ENCODE results near the gene GASK1A. TPM values are rescaled to one million over a fixed set of nuclear protein-coding genes. Genes with fewer than 3 reads are reported as not detected.

GASK1A gene
- total and polyA plus RNA-seq, 10 donors = 0.43 to 4.0 (median 1.8) TPM

GRCh38 chr3:43005981-43006380 lies 26.9 kb downstream of the GASK1A start:
- Histone ChIP-seq H3K27ac (no peak overlapping the region), H3K9me3 (peaks cover 0 to 1% (median 0%) of the 10 kb centered on the region in 8 donors), H3K4me3 (no peak overlapping the region), H3K36me3 (no peaks in the 10 kb centered on the region), H3K4me1 (peaks cover 0 to 6% (median 0%) of the 10 kb centered on the region in 6 donors), H3K27me3 (replicated peaks in 1 of 7) (no peaks in the 10 kb centered on the region)
- DNase-seq = no peak
- TF ChIP-seq POLR2AphosphoS5 (IDR thresholded peaks at IDR 0.05) (no peak), CTCF (IDR thresholded peaks at IDR 0.05 in 8 of 11, conservative IDR thresholded peaks at IDR 0.05 in 3 of 11) (no peak), POLR2A (IDR thresholded peaks at IDR 0.05) (no peak)
- 18 to 56% (median 25%) methylated on average over 4 of the region's 4 CpGs for WGBS, 5 donors
- intact Hi-C loops (cut with DNase I; ENCODE audit: low total_unique reads) = no loop called here

- Histone ChIP-seq H3K27ac (no peak overlapping the region), H3K27me3 (replicated peaks in 1 of 7) (no peaks in the 10 kb centered on the region), H3K4me3 (no peak overlapping the region), H3K36me3 (no peaks in the 10 kb centered on the region), H3K9me3 (peaks cover 0 to 9% (median 4%) of the 10 kb centered on the region in 8 donors), H3K4me1 (peaks cover 0 to 2% (median 0%) of the 10 kb centered on the region in 6 donors)
- TF ChIP-seq CTCF (IDR thresholded peaks at IDR 0.05 in 8 of 11, conservative IDR thresholded peaks at IDR 0.05 in 3 of 11) (no peak), POLR2A (IDR thresholded peaks at IDR 0.05) (no peak), POLR2AphosphoS5 (IDR thresholded peaks at IDR 0.05) (no peak)
- intact Hi-C loops (cut with DNase I; ENCODE audit: low total_unique reads) = no loop called here
- WGBS, 5 donors = 86 to 95% (median 91%) methylated on average over 2 of the region's 2 CpGs
- no peak for DNase-seq
These were observed 27.7 kb downstream of the GASK1A start for GRCh38 chr3:43006825-43007224.

- TF ChIP-seq CTCF (IDR thresholded peaks at IDR 0.05 in 8 of 11, conservative IDR thresholded peaks at IDR 0.05 in 3 of 11) (no peak), POLR2AphosphoS5 (IDR thresholded peaks at IDR 0.05) (no peak), POLR2A (IDR thresholded peaks at IDR 0.05) (no peak)
- Histone ChIP-seq H3K9me3 (peaks cover 0 to 37% (median 29%) of the 10 kb centered on the region in 8 donors), H3K27ac (no peak overlapping the region), H3K4me3 (no peak overlapping the region), H3K36me3 (no peaks in the 10 kb centered on the region), H3K4me1 (no peaks in the 10 kb centered on the region), H3K27me3 (replicated peaks in 1 of 7) (no peaks in the 10 kb centered on the region)
- DNase-seq = no peak
- 71 to 90% (median 86%) methylated on average over 3 of the region's 3 CpGs for WGBS, 5 donors
- intact Hi-C loops (cut with DNase I; ENCODE audit: low total_unique reads) = no loop called here
These were observed 30.4 kb downstream of the GASK1A start for GRCh38 chr3:43009547-43009946.

- intact Hi-C loops (cut with DNase I; ENCODE audit: low total_unique reads) = no loop called here
These were observed 31.5 kb downstream of the GASK1A start for GRCh38 chr3:43010638-43011037.

More at GRCh38 chr3:43010638-43011037, 31.5 kb downstream of the GASK1A start:
- Histone ChIP-seq H3K4me3 (no peak overlapping the region), H3K9me3 (peaks cover 0 to 48% (median 38%) of the 10 kb centered on the region in 8 donors), H3K36me3 (no peaks in the 10 kb centered on the region), H3K4me1 (no peaks in the 10 kb centered on the region), H3K27me3 (replicated peaks in 1 of 7) (no peaks in the 10 kb centered on the region), H3K27ac (no peak overlapping the region)
- no peak for DNase-seq
- TF ChIP-seq POLR2A (IDR thresholded peaks at IDR 0.05) = no peak
- no peak for TF ChIP-seq CTCF (IDR thresholded peaks at IDR 0.05 in 8 of 11, conservative IDR thresholded peaks at IDR 0.05 in 3 of 11)
- TF ChIP-seq POLR2AphosphoS5 (IDR thresholded peaks at IDR 0.05) = no peak
